LoVo (cell line): Measurements from ENCODE around the gene PAK2.
"Not testable (repeated sequence)": the region's sequence is repeated elsewhere in the genome, so short reads cannot be mapped to it uniquely, and the experiment has no call there.

Experiments used
- DNase-seq: peaks from one replicate; pipeline ENCODE4 v3.0.0-alpha.2; 2016; ENCODE audit warnings: low spot score

Gene PAK2

DNA sequence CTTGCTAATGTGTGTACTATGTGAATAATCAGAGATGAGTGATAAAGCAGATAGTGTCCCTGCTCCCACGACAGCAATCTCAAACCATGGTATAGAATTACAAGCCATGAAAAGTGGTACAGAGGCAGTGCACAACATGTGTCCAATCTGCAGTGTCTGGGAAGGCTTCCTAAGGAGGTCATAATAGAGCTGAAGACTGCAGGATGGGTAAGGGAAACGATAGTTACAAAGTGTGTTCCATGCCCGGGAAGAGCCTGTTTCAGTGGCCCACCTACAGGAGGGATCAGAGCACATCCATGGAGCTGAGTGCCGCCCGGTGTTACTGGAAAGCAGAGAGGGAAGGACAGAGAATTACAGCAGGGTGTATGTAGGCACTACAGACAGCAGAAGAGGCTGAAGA is 48.9 kb downstream of the PAK2 start:
- no peak for DNase-seq

GRCh38 chr3:196789885-196790359 is 50.3 kb downstream of the PAK2 start:
- no peak for DNase-seq

DNA sequence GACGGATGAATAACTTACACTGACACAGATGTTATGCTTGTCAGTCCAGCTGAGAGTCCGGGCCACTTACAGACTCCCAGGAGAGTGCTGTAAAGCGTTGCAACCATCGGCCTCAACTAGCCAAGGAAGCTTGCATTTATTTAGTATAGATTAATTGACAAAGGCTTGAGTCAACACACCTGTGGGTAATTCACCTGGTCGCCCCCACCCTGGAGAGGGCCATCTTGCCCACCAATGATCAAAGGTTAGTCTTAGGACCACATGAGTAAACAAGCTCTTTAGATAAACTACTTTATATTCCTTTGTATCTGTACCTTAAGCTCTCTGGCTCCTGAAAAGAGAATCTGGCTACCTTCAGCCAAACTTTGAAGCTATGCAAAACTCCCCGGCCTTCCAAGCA is 51.0 kb downstream of the PAK2 start:
- DNase-seq, result no peak

GRCh38 chr3:196792771-196793170 is 53.1 kb downstream of the PAK2 start:
- DNase-seq, result no peak

GRCh38 chr3:196793246-196793645 is 53.6 kb downstream of the PAK2 start:
- peak; percentile 78 for DNase-seq

DNA sequence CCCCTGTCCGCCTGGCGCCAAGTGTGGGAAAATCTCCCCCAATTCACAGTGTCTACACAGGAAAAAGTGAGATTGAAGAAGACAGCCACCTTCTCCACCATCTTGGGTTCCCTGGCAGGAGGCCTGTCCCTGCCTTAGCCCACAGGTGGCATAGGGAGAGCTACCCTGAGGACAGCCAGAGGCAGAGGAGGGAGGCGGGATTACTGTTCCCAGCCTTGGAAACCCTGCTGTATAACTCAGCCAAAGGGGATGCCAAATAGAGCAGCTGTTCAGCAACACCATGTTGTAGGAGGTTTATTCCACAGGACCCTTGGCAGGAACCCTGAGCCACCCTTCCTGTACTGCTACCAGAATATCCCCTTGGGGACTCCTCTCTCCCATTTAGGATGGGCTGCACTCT is 54.8 kb downstream of the PAK2 start:
- DNase-seq, result no peak

- DNase-seq, result no peak
These were observed 56.7 kb downstream of the PAK2 start for GRCh38 chr3:196796317-196796716.

- DNase-seq, result no peak
These were observed 61.2 kb downstream of the PAK2 start for GRCh38 chr3:196800742-196801434.

- DNase-seq, result no peak
These were observed 64.3 kb downstream of the PAK2 start for GRCh38 chr3:196803891-196804468.

DNA sequence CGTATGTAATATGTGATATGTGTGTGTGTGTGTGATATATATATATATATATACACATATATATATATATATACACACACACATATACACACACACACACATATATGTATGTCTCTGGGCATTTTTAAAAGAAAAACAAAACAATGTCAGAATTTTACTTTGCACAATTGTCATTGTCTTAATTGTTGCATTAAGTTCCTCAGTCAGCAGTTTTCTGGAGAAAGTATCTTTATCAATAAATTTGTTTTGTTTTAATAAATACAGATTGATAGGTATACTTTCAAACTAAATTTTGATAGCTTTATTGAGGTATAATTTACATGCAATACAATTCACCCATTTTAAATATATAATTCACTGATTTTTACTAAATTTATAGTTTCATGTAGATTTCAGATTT is 65.1 kb downstream of the PAK2 start:
- DNase-seq, result no peak

GRCh38 chr3:196810963-196811581 is 71.4 kb downstream of the PAK2 start:
- DNase-seq, result no peak

- no peak for DNase-seq
These were observed 73.2 kb downstream of the PAK2 start for GRCh38 chr3:196812853-196813252.

GRCh38 chr3:196813903-196814302 is 74.2 kb downstream of the PAK2 start:
- DNase-seq, result no peak

- DNase-seq, result no peak
These were observed 82.2 kb downstream of the PAK2 start for GRCh38 chr3:196821806-196822355.

GRCh38 chr3:196829651-196830050 is 90.0 kb downstream of the PAK2 start:
- not testable (repeated sequence) for DNase-seq

- no peak for DNase-seq
These were observed 95.4 kb downstream of the PAK2 start for GRCh38 chr3:196835086-196835485.

DNA sequence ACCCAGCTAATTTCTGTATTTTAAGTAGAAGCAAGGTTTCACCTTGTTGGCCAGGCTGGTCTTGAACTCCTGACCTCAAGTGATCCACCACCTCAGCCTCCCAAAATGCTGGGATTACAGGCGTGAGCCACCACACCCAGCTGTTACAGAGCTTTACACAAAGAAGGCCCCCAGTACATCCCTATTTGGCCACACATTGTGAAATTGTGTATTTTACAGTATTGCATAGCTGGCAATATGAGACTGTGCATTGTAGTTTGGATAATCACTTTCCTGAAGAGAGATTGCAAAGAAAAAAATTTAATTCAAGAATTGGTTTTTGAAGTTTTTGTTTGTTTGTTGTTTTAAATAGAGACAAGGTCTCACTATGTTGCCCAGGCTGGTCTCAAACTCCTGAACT is 97.0 kb downstream of the PAK2 start:
- not testable (repeated sequence) for DNase-seq

DNA sequence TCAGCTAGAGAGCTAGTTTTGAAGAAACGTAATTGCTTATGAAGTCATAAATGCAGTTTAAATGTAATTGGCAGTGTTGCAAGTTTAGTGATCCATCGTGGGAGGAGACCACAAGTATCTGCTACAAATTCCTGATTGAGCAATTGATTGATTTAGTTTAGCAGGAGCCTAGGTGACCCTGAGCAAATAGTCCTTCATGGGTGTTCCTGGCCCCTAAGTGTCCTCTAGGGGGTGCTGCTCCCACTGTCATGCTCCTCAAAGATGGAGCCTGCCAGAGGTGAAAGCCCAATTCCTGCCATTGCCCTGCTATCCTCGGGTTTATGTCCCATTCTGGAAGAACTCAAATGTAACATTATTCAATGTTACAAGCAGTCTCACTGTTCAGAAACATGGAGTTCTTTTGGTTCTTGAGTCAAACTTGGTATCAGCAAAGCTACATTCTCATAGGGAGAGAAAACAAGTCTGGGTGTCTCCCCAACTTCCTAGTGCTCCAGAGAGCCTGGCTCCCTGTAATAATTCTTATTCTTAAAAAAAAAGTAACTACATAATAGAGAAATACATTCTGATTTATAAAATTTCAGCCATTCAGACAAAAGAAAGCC is 98.3 kb downstream of the PAK2 start:
- DNase-seq, result peak; percentile 56

DNA sequence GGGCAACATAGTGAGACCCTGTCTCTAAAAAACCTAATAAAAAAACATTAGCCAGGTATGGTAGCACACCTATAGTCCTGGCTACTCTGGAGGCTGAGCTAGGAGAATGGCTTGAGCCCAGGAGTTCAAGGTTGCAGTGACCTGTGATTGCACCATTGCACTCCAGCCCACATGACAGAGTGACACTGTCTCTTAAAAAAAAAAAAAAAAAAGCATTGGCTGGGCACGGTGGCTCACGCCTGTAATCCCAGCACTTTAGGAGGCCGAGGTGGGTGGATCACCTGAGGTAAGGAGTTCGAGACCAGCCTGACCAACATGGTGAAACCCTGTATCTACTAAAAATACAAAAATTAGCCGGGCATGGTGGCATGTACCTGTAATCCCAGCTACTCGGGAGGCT is 99.7 kb downstream of the PAK2 start:
- DNase-seq, result not testable (repeated sequence)

- DNase-seq, result no peak
These were observed 103.1 kb downstream of the PAK2 start for GRCh38 chr3:196842567-196843434.

DNA sequence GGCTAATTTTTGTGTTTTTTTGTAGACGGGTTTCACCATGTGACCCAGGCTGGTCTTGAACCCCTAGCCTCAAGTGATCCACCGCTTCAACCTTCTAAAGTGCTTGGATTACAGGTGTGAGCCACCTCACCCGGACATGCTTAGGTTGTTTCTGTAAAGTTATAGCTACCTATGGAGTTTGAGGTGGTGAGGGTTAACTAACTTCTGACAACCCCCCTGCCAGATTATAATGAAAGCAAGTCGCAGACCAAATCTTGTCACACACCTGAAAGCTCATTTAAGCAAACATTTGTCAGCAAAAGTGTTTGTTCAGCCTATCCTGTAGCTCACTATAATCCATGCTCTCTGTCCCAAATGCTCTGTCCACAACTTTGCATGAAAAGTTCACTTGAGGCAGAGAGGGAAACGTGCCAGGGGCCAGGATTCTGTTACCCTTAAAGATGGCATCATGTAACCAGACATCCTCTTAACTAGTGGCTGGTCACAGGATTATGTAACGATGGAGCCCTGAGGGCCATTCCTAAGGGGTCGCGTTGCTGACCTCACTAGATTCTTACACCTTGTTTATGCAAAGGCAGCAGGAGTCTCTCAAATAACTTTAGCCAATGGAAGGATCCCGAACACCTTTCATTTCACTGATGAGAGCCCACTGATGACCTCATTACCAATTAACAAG is 103.9 kb downstream of the PAK2 start:
- DNase-seq, result no peak
